OCI-LY3 (cell line): Measurements from ENCODE around the gene HBG2.
"Not testable (repeated sequence)": the region's sequence is repeated elsewhere in the genome, so short reads cannot be mapped to it uniquely, and the experiment has no call there.

Experiments
- H2AFZ ChIP-seq: fragments of 200-600, 300-600 bp; shearing (Covaris generic); 2 replicates; pipeline ENCODE4 v1.6.0; 2014; ENCODE audit warnings: antibody characterized with exemption, low read depth, low read length
- H3K27ac ChIP-seq: fragments of 200-600, 300-600 bp; sonication (generic); 2 replicates; pipeline ENCODE4 v1.5.1; 2014; ENCODE audit warnings: mild to moderate bottlenecking, low read length, moderate library complexity, mixed read lengths
- H3K27me3 ChIP-seq: fragments of 200-600, 300-600 bp; sonication (generic); 2 replicates; pipeline ENCODE4 v1.6.1; 2014; ENCODE audit warnings: low read depth, low read length, mixed read lengths
- H3K36me3 ChIP-seq: fragments of 200-600, 300-600 bp; sonication (generic); replicated peaks from 2 replicates; pipeline ENCODE3; 2014; ENCODE audit warnings: low read depth, low read length, mixed read lengths
- H3K4me1 ChIP-seq: fragments of 300-600, 200-600 bp; sonication (generic); 2 replicates; pipeline ENCODE4 v1.6.1; 2014; ENCODE audit warnings: low read length, mixed read lengths
- H3K4me2 ChIP-seq: fragments of 200-600, 300-600 bp; sonication (generic); 2 replicates; pipeline ENCODE4 v1.6.1; 2014; ENCODE audit warnings: low read length, mixed read lengths
- H3K4me3 ChIP-seq: fragments of 300-600, 200-600 bp; sonication (generic); 2 replicates; pipeline ENCODE4 v1.5.1; 2014; ENCODE audit warnings: antibody characterized with exemption, mild to moderate bottlenecking, low read length, moderate library complexity
- H3K79me2 ChIP-seq: fragments of 300-600, 200-600 bp; shearing (Covaris generic); 2 replicates; pipeline ENCODE4 v1.6.1; 2014; ENCODE audit warnings: mild to moderate bottlenecking, low read length, mixed read lengths
- H3K9ac ChIP-seq: fragments of 300-600, 200-600 bp; shearing (Covaris generic); 2 replicates; pipeline ENCODE4 v1.6.0; 2014; ENCODE audit warnings: mild to moderate bottlenecking, low read length, moderate library complexity
- H3K9me3 ChIP-seq: fragments of 200-600, 300-600 bp; shearing (Covaris generic); 2 replicates; pipeline ENCODE4 v1.6.1; 2014; ENCODE audit warnings: low read length, mixed read lengths; ENCODE audit not compliant: insufficient read depth
- H4K20me1 ChIP-seq: fragments of 200-600, 300-600 bp; sonication (generic); 2 replicates; pipeline ENCODE4 v1.6.1; 2016; ENCODE audit warnings: low read length, mixed read lengths; ENCODE audit not compliant: insufficient read depth
- EZH2phosphoT487 ChIP-seq: fragments of 200-600 bp; shearing (Covaris generic); IDR thresholded peaks from 2 replicates; pipeline ENCODE4 v1.6.1; 2018; ENCODE audit warnings: antibody characterized with exemption, mixed run types, low read depth
- TF ChIP-seq, protein P1 (sequence below): fragments of 200-600, 300-600 bp; sonication (generic); IDR thresholded peaks from 2 replicates; pipeline ENCODE4 v1.5.1; 2014; ENCODE audit warnings: antibody characterized with exemption, low read length, low read depth

HBG2 gene

DNA sequence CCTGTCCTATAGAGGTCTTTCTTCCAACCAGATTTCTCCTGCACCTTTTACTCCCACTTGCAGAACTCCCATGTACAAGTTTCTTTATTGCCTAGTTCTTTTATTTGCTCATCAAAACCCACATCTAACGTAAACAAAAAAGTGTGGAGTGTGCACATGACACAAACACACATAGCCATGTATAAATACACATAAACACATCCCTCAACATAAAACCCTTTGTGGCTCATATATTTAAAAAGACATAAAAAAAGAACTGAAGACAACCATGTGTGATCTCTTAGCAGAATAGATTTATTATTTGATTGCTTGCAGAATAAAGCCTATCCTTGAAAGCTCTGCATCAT is 1.7 kb downstream of the HBG2 start:
- Histone ChIP-seq H3K36me3 (no peaks in the 10 kb centered on the region), H2AFZ (no peak overlapping the region), H3K79me2 (no peaks in the 10 kb centered on the region), H3K9ac (no peak overlapping the region), H3K4me1 (no peaks in the 10 kb centered on the region), H3K4me2 (no peak overlapping the region), H3K27ac (no peak overlapping the region), H3K27me3 (peaks cover 12% of the 10 kb centered on the region), H3K4me3 (no peak overlapping the region), H4K20me1 (no peaks in the 10 kb centered on the region), H3K9me3 (no peaks in the 10 kb centered on the region)
- TF ChIP-seq EZH2phosphoT487, result no peak
- TF ChIP-seq, protein P1, sequence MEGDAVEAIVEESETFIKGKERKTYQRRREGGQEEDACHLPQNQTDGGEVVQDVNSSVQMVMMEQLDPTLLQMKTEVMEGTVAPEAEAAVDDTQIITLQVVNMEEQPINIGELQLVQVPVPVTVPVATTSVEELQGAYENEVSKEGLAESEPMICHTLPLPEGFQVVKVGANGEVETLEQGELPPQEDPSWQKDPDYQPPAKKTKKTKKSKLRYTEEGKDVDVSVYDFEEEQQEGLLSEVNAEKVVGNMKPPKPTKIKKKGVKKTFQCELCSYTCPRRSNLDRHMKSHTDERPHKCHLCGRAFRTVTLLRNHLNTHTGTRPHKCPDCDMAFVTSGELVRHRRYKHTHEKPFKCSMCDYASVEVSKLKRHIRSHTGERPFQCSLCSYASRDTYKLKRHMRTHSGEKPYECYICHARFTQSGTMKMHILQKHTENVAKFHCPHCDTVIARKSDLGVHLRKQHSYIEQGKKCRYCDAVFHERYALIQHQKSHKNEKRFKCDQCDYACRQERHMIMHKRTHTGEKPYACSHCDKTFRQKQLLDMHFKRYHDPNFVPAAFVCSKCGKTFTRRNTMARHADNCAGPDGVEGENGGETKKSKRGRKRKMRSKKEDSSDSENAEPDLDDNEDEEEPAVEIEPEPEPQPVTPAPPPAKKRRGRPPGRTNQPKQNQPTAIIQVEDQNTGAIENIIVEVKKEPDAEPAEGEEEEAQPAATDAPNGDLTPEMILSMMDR, result no peak

DNA sequence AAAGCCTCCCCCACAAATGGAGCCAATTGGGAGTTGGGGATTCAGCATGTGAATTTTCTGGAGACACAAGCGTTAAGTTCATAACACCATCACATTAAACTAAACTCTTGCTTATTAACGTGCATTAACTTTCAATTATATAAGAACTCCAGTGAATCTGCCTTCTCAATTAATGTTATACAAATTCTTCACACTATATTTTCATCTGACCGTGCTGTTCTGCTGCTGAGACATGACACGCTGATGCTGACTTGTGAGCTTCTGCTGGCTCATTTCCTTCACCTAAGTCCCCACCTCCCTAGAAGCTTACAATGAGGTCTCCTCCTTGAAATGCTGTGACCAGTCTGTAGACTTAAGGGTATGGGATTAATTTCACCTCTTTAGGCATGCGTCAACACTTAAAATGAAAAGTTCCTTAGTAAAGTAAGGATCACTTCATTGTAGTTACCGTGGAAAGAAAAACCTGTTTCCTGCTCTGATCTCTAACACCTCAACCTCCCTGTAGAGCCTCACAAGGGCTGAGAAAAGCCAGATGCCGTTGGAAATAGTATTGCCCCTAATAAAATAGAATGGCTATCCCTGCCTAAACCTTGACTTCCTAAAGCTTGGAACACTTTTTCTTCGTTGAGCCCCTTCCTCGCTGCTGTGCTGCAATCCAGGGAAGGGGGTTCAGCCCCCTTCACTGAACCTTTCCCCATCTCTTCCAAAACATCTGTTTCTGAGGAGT is 2.2 kb downstream of the HBG2 start:
- H3K4me1 ChIP-seq, result no peaks in the 10 kb centered on the region
- no peak overlapping the region for H3K9ac ChIP-seq
- no peak overlapping the region for H2AFZ ChIP-seq
- H3K79me2 ChIP-seq, result no peaks in the 10 kb centered on the region
- no peak for TF ChIP-seq EZH2phosphoT487
- TF ChIP-seq, protein P1, result no peak
- H3K9me3 ChIP-seq, result no peaks in the 10 kb centered on the region
- no peaks in the 10 kb centered on the region for H4K20me1 ChIP-seq
- H3K4me3 ChIP-seq, result no peak overlapping the region
- no peak overlapping the region for H3K4me2 ChIP-seq
- no peaks in the 10 kb centered on the region for H3K36me3 ChIP-seq
- H3K27ac ChIP-seq, result no peak overlapping the region
- peaks cover 12% of the 10 kb centered on the region for H3K27me3 ChIP-seq

DNA sequence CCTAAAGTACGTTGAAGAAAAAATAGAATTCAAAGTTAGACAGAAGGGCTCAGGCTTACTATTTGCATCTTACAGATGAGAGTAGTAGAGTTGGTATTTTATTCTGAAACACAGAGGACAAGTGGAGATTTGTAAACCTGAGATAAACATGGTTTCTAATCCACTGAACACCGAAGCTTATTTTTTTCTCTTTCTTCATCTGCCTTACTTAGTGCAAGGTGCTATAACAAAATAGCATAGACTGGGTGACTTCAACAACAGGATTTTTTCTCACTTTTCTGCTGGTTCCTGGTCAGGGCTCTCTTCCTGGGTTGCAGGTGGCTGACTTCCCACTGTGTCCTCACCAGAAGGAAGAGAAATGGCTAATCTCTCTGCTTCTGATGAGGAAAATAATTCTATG is 2.8 kb downstream of the HBG2 start:
- Histone ChIP-seq H3K79me2 (no peaks in the 10 kb centered on the region), H2AFZ (no peak overlapping the region), H3K9ac (no peak overlapping the region), H4K20me1 (no peaks in the 10 kb centered on the region), H3K36me3 (no peaks in the 10 kb centered on the region), H3K27me3 (peaks cover 12% of the 10 kb centered on the region), H3K9me3 (no peaks in the 10 kb centered on the region), H3K4me2 (no peak overlapping the region), H3K4me3 (no peak overlapping the region), H3K4me1 (no peaks in the 10 kb centered on the region), H3K27ac (no peak overlapping the region)
- TF ChIP-seq EZH2phosphoT487, result no peak
- TF ChIP-seq, protein P1, result no peak

DNA sequence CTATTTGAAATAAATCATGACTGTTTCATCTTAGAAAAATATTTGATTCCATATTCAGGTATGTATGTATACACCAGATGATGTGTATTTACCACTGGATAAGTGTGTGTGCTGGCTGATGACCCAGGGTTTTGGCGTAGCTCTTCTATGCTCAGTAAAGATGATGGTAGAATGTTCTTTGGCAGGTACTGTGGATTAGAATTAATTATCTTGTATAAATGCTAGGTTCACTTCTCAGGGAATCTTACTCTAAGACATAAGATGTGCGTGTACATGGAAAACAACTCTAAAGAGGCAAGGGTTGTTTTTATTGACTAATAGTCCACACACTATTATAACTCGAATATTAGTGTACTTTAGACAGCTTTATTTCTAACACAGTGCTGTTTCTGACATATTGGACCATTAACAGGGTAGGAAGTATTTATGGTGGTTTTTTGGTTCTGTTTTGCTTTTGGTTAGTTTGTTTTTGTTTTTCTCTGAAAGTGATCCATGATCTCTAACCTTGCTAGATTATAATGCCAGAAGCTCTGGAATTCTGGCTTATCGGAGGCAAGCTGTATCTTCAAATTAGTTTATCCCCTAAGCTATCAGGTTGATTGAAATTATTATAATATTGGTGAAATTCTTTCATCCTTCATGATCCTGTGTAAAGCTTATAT is 3.9 kb downstream of the HBG2 start:
- Histone ChIP-seq H3K4me1 (no peaks in the 10 kb centered on the region), H3K4me2 (no peak overlapping the region), H3K9ac (no peak overlapping the region), H3K4me3 (no peak overlapping the region), H3K36me3 (no peaks in the 10 kb centered on the region), H4K20me1 (no peaks in the 10 kb centered on the region), H2AFZ (no peak overlapping the region), H3K27ac (no peak overlapping the region), H3K79me2 (no peaks in the 10 kb centered on the region), H3K9me3 (no peaks in the 10 kb centered on the region), H3K27me3 (peaks cover 12% of the 10 kb centered on the region)
- TF ChIP-seq EZH2phosphoT487, result no peak
- TF ChIP-seq, protein P1, result no peak

DNA sequence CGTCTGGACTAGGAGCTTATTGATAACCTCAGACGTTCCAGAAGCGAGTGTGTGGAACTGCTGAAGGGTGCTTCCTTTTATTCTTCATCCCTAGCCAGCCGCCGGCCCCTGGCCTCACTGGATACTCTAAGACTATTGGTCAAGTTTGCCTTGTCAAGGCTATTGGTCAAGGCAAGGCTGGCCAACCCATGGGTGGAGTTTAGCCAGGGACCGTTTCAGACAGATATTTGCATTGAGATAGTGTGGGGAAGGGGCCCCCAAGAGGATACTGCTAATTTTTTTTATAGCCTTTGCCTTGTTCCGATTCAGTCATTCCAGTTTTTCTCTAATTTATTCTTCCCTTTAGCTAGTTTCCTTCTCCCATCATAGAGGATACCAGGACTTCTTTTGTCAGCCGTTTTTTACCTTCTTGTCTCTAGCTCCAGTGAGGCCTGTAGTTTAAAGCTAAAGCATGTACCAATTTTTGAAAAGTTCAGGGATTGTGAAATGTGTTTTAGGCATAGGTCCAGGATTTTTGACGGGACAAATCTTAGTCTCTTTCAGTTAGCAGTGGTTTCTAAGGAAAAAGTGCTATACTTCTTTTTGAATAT is 4.7 kb downstream of the HBG2 start, which contains the start of gene HBG1:
Gene HBG1, minus strand, starts transcription at position 51 of the 590 bp plus-strand sequence. CDS start 53 bp downstream, outside the sequence.
- not testable (repeated sequence) for H3K4me2 ChIP-seq, H3K27ac ChIP-seq, H2AFZ ChIP-seq, H3K9ac ChIP-seq, H3K9me3 ChIP-seq, H3K36me3 ChIP-seq, H3K79me2 ChIP-seq, H4K20me1 ChIP-seq, H3K4me3 ChIP-seq, H3K4me1 ChIP-seq
- H3K27me3 ChIP-seq, result peaks cover 12% of the 10 kb centered on the region

DNA sequence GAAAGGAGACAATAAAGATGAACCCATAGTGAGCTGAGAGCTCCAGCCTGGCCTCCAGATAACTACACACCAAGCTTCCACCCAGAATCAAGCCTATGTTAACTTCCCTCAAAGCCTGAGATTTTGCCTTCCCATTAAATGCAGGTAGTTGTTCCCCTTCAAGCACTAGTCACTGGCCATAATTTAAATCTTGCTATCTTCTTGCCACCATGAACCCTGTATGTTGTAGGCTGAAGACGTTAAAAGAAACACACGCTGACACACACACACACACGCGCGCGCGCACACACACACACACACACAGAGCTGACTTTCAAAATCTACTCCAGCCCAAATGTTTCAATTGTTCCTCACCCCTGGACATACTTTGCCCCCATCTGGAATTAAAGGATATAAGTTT is 6.1 kb downstream of the HBG2 start:
- H4K20me1 ChIP-seq, H3K36me3 ChIP-seq, H3K9me3 ChIP-seq, H3K27ac ChIP-seq, H3K4me2 ChIP-seq, H3K79me2 ChIP-seq, H3K4me1 ChIP-seq, H3K9ac ChIP-seq, H2AFZ ChIP-seq, H3K4me3 ChIP-seq: not testable (repeated sequence)
- peaks cover 12% of the 10 kb centered on the region for H3K27me3 ChIP-seq
